ENCODE data around the gene TRIP6.
"Not testable (repeated sequence)": the region's sequence is repeated elsewhere in the genome, so short reads cannot be mapped to it uniquely, and the experiment has no call there.

TRIP6 gene

GRCh38 chr7:100837099-100837836 is 29.9 kb upstream of the TRIP6 start:
- H3K4me3 ChIP-seq (ENCODE audit: control insufficient read depth, low read depth, low read length) = peak overlapping the region; percentile 34

GRCh38 chr7:100839361-100839760 is 27.8 kb upstream of the TRIP6 start:
- DNase-seq (ENCODE audit: low read depth) = no peak
- no peak for TF ChIP-seq CTCF (IDR thresholded peaks at IDR 0.05; ENCODE audit: control insufficient read depth, insufficient read depth, low read depth, low read length, missing control alignments)
- no peak overlapping the region for H3K4me3 ChIP-seq (ENCODE audit: control insufficient read depth, low read depth, low read length)

More at GRCh38 chr7:100837099-100837836, 29.9 kb upstream of the TRIP6 start:
- peak; percentile 61 for DNase-seq (ENCODE audit: low read depth)
- no peak for TF ChIP-seq CTCF (IDR thresholded peaks at IDR 0.05; ENCODE audit: control insufficient read depth, insufficient read depth, low read depth, low read length, missing control alignments)

DNA sequence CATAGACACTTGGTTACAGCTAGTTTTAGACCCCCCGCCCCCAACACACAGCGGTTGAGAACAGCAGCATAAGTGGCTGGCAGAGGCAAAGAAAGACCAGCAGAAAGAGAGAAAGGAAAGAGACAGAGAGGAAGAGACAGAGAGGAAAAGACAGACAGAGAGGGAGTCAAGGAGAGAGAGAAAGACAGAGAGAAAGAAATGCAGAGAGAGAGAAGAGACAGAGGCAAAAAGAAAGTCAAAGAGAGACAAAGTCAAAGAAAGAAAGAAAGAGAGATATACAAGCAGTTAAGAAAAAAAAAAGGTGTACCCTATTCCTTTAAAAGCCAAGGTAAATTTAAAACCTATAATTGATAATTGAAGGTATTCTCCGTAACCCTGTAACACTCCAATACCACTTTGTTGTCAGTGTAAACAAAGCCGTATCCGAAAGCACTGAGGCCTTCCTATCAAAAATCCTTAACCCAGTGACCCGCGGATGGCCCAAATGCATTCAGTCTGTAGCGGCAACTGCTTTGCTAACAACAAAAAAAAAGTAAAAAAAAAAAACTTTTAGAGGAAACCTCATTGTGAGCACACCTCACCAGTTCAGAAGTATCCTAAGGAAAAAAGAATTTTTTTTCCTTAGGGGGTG is 26.6 kb upstream of the TRIP6 start:
- DNase-seq (ENCODE audit: low read depth) = no peak
- no peak for TF ChIP-seq CTCF (IDR thresholded peaks at IDR 0.05; ENCODE audit: control insufficient read depth, insufficient read depth, low read depth, low read length, missing control alignments)
- no peak overlapping the region for H3K4me3 ChIP-seq (ENCODE audit: control insufficient read depth, low read depth, low read length)

- DNase-seq (ENCODE audit: low read depth) = no peak
- H3K4me3 ChIP-seq (ENCODE audit: control insufficient read depth, low read depth, low read length) = no peak overlapping the region
- no peak for TF ChIP-seq CTCF (IDR thresholded peaks at IDR 0.05; ENCODE audit: control insufficient read depth, insufficient read depth, low read depth, low read length, missing control alignments)
These were observed 19.8 kb upstream of the TRIP6 start for GRCh38 chr7:100847360-100847759.

GRCh38 chr7:100852048-100852872 is 14.9 kb upstream of the TRIP6 start, which contains the start of gene SLC12A9:
Gene SLC12A9, plus strand, starts transcription at chr7:100852713. Its CDS starts 1,485 bp downstream, at chr7:100854198.
- peak; percentile 92 for TF ChIP-seq CTCF (IDR thresholded peaks at IDR 0.05; ENCODE audit: control insufficient read depth, insufficient read depth, low read depth, low read length, missing control alignments)
- peak within 1 kb of the TSS; percentile 77 for H3K4me3 ChIP-seq (ENCODE audit: control insufficient read depth, low read depth, low read length)
- no peak for DNase-seq (ENCODE audit: low read depth)

DNA sequence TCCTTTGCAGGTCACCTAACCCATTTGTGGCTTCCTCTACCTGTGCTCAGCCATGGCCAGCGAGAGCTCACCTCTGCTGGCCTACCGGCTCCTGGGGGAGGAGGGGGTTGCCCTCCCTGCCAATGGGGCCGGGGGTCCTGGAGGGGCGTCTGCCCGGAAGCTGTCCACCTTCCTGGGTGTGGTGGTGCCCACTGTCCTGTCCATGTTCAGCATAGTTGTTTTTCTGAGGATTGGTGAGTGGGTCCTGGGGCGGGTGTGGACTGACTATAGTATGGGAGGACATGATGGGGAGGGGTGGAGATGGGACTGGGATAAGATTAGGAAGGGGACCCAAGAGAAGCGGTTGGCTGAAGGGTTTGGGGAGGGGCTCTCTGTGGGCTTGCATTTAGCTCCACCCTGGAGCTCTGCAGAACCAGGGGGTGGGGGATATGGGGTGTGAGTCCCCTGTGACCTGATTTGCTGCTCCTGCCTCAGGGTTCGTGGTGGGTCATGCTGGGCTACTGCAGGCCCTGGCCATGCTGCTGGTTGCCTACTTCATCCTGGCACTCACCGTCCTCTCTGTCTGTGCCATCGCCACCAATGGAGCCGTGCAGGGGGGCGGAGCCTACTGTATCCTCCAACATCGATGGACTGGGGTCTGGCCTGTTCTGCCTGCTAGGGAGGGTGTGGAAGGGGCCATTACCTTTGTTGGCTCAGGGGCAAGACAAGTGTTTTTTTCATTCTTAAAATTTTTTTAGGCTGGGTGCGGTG is 12.9 kb upstream of the TRIP6 start:
- DNase-seq (ENCODE audit: low read depth) = no peak
- H3K4me3 ChIP-seq (ENCODE audit: control insufficient read depth, low read depth, low read length) = no peak overlapping the region
- no peak for TF ChIP-seq CTCF (IDR thresholded peaks at IDR 0.05; ENCODE audit: control insufficient read depth, insufficient read depth, low read depth, low read length, missing control alignments)

- DNase-seq (ENCODE audit: low read depth); H3K4me3 ChIP-seq (ENCODE audit: control insufficient read depth, low read depth, low read length): not testable (repeated sequence)
These were observed 12.3 kb upstream of the TRIP6 start for GRCh38 chr7:100854899-100855298.

Measured in AG09309 (cell line).